T-helper 2 cell (primary cell): Measurements from ENCODE around the gene FAM78A.
"Not testable (repeated sequence)": the region's sequence is repeated elsewhere in the genome, so short reads cannot be mapped to it uniquely, and the experiment has no call there.

Source experiments
- DNase-seq, 5 experiments: peaks; one replicate each; pipeline versions ENCODE4 v3.0.0 to v3.0.0-alpha.2; 2012 to 2022

The FAM78A gene

GRCh38 chr9:131236761-131237160, 39.5 kb downstream of the FAM78A start:
- DNase-seq = no peak

- DNase-seq = no peak
Measured at GRCh38 chr9:131236161-131236560, 40.1 kb downstream of the FAM78A start.

GRCh38 chr9:131235480-131235851, 40.8 kb downstream of the FAM78A start:
- DNase-seq = no peak

- DNase-seq = no peak
Measured at GRCh38 chr9:131234799-131235479, 41.4 kb downstream of the FAM78A start.

GRCh38 chr9:131233995-131234394, 42.3 kb downstream of the FAM78A start:
- DNase-seq = peak in 1 of 5 experiments; percentile 84

GRCh38 chr9:131233556-131233955, 42.8 kb downstream of the FAM78A start:
- peak in 1 of 5 experiments; percentile 74 for DNase-seq

- DNase-seq = no peak
Measured at GRCh38 chr9:131228988-131229387, 47.3 kb downstream of the FAM78A start.

GRCh38 chr9:131227959-131228460, 48.3 kb downstream of the FAM78A start:
- DNase-seq = no peak

GRCh38 chr9:131227112-131227958, 49.0 kb downstream of the FAM78A start:
- DNase-seq = no peak

GRCh38 chr9:131226226-131226625, 50.1 kb downstream of the FAM78A start:
- no peak for DNase-seq

- no peak for DNase-seq
Measured at GRCh38 chr9:131222460-131222859, 53.9 kb downstream of the FAM78A start.

GRCh38 chr9:131220485-131220884, 55.8 kb downstream of the FAM78A start:
- DNase-seq = no peak

GRCh38 chr9:131218370-131218769, 57.9 kb downstream of the FAM78A start:
- no peak for DNase-seq

- no peak for DNase-seq
Measured at GRCh38 chr9:131217331-131218031, 58.8 kb downstream of the FAM78A start.

GRCh38 chr9:131216806-131217205, 59.5 kb downstream of the FAM78A start:
- no peak for DNase-seq

GRCh38 chr9:131214876-131215275, 61.4 kb downstream of the FAM78A start:
- DNase-seq = no peak

- no peak for DNase-seq
Measured at GRCh38 chr9:131214286-131214856, 61.9 kb downstream of the FAM78A start.

- DNase-seq = not testable (repeated sequence)
Measured at GRCh38 chr9:131211920-131212319, 64.4 kb downstream of the FAM78A start.
